Measurements from ENCODE around the gene SCP2.

DNA sequence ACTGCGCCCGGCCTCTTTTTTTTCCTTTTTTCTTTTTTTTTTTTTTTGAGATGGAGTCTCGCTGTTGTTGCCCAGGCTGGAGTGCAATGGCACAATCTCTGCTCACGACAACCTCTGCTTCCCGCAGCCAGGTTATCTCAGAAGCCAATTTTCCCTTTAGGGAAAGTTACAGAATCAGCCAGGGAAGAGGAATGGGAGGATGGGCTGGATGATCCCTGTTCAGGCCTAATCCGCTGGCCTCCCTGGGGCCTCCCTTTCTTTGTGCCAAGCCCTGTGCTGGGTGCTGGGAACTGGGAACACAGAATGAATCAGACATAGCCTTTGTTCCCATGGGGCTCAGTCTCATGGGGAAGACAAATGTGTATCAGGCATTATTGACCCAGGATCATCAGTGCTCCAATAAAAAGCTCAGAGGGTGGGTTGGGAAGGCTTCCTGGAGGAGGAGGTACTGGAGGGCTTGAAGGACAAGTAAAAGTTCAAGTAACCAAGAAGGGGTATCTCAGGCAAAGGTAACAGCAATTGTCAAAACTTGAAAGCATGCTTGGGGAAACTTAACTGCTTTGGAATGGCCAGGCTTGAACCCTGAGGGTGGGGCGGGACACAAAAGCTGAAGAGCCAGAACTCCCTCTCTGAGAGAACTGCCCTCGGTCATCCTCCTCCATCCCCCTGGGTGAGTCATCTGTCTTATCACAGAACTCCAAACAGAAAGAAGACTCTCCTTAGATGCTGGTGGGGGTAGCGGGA is 19.8 kb upstream of the SCP2 start:
- TF ChIP-seq, protein P1, sequence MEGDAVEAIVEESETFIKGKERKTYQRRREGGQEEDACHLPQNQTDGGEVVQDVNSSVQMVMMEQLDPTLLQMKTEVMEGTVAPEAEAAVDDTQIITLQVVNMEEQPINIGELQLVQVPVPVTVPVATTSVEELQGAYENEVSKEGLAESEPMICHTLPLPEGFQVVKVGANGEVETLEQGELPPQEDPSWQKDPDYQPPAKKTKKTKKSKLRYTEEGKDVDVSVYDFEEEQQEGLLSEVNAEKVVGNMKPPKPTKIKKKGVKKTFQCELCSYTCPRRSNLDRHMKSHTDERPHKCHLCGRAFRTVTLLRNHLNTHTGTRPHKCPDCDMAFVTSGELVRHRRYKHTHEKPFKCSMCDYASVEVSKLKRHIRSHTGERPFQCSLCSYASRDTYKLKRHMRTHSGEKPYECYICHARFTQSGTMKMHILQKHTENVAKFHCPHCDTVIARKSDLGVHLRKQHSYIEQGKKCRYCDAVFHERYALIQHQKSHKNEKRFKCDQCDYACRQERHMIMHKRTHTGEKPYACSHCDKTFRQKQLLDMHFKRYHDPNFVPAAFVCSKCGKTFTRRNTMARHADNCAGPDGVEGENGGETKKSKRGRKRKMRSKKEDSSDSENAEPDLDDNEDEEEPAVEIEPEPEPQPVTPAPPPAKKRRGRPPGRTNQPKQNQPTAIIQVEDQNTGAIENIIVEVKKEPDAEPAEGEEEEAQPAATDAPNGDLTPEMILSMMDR (IDR thresholded peaks at IDR 0.05) = no peak
- TF ChIP-seq POLR2A (IDR thresholded peaks at IDR 0.05) = no peak
